GM12873 (cell line): ENCODE results near the gene CYFIP1.

Experiments
- CTCF ChIP-seq: IDR thresholded peaks from 2 replicates; pipeline ENCODE4 v1.5.1; 2012; ENCODE audit warnings: low read depth, mild to moderate bottlenecking, moderate library complexity, low read length, control low read depth; ENCODE audit not compliant: insufficient read depth; ENCODE audit errors: missing control alignments

CYFIP1 gene

GRCh38 chr15:22856659-22857058, 123.5 kb downstream of the CYFIP1 start:
- TF ChIP-seq CTCF: no peak

GRCh38 chr15:22855791-22856190, 124.4 kb downstream of the CYFIP1 start:
- TF ChIP-seq CTCF: no peak

GRCh38 chr15:22851513-22851912, 128.7 kb downstream of the CYFIP1 start:
- no peak for TF ChIP-seq CTCF

GRCh38 chr15:22850055-22850454, 130.1 kb downstream of the CYFIP1 start:
- TF ChIP-seq CTCF: no peak

GRCh38 chr15:22846073-22846472, 134.1 kb downstream of the CYFIP1 start:
- no peak for TF ChIP-seq CTCF

- TF ChIP-seq CTCF: no peak
These were observed 134.8 kb downstream of the CYFIP1 start for GRCh38 chr15:22845289-22845900.

- no peak for TF ChIP-seq CTCF
These were observed 135.5 kb downstream of the CYFIP1 start for GRCh38 chr15:22844421-22845288.
